NCI-H1105 (cell line): ENCODE measurements around the gene CNN3.
"Not testable (repeated sequence)": the region's sequence is repeated elsewhere in the genome, so short reads cannot be mapped to it uniquely, and the experiment has no call there.

Experiments used
- DNase-seq: peaks from one replicate; lab custom pipeline; 2025; lab: John Stamatoyannopoulos, UW

The CNN3 gene

GRCh38 chr1:94949681-94950661, 23.1 kb upstream of the CNN3 start:
- peak; percentile 87 for DNase-seq

GRCh38 chr1:94947437-94947836, 20.5 kb upstream of the CNN3 start:
- DNase-seq: no peak

- DNase-seq: no peak
Observed at GRCh38 chr1:94946886-94947285, 20.0 kb upstream of the CNN3 start.

- DNase-seq: no peak
Observed at GRCh38 chr1:94942171-94943128, 15.5 kb upstream of the CNN3 start.

- DNase-seq: not testable (repeated sequence)
Observed at GRCh38 chr1:94941480-94941879, 14.6 kb upstream of the CNN3 start.

- no peak for DNase-seq
Observed at GRCh38 chr1:94940738-94941137, 13.8 kb upstream of the CNN3 start.

- no peak for DNase-seq
Observed at GRCh38 chr1:94937820-94938219, 10.9 kb upstream of the CNN3 start.

- no peak for DNase-seq
Observed at GRCh38 chr1:94936861-94937620, 10.1 kb upstream of the CNN3 start.

GRCh38 chr1:94935476-94935875, 8.6 kb upstream of the CNN3 start:
- DNase-seq: no peak

GRCh38 chr1:94935034-94935433, 8.1 kb upstream of the CNN3 start:
- no peak for DNase-seq

- peak; percentile 38 for DNase-seq
Observed at GRCh38 chr1:94934551-94934950, 7.6 kb upstream of the CNN3 start.

- no peak for DNase-seq
Observed at GRCh38 chr1:94931254-94931841, 4.4 kb upstream of the CNN3 start.

- no peak for DNase-seq
Observed at GRCh38 chr1:94929351-94930217, 2.7 kb upstream of the CNN3 start.

GRCh38 chr1:94928293-94928939, 1.5 kb upstream of the CNN3 start:
- DNase-seq: no peak

- DNase-seq: peak; percentile 51
Observed at GRCh38 chr1:94927405-94928175, 680 bp upstream of the CNN3 start.

GRCh38 chr1:94926126-94926914, 590 bp downstream of the CNN3 start:
- peak; percentile 63 for DNase-seq

GRCh38 chr1:94925561-94926125, 1.3 kb downstream of the CNN3 start:
- peak; percentile 69 for DNase-seq

GRCh38 chr1:94925004-94925403, 1.9 kb downstream of the CNN3 start:
- DNase-seq: no peak
